A549 (cell line): ENCODE data around the gene UHRF2. TPM values are rescaled to one million over a fixed set of nuclear protein-coding genes. Genes with fewer than 3 reads are reported as not detected.
A peak's percentile ranks its signal among the peaks of the same experiment; 100 is the strongest.

ENCODE experiments used
- ATAC-seq, 2 experiments: fragments of 200-7000 bp in 1 of 2; fragments of >200 bp in 1 of 2; cut with Nextera tagmentation in 1 of 2; cut with Tn5 transposase in 1 of 2; 3 replicates each; pipeline versions ENCODE4 v1.8.0 to v1.9.1; 2018 to 2020; ENCODE audit warnings: mild to moderate bottlenecking in 1 of 2, moderate library complexity in 1 of 2
- CTCF ChIA-PET: fragments of 300-600 bp; sonication (Branson Sonifier 250); formaldehyde crosslinking; extraction: SDS; loops from one replicate; lab custom pipeline; 2021; ENCODE audit warnings: antibody characterized with exemption, inconsistent platforms; lab: Yijun Ruan, JAX
- POLR2A ChIA-PET: fragments of 350-600 bp; formaldehyde crosslinking; extraction: SDS; loops from one replicate; lab custom pipeline; 2021; ENCODE audit warnings: antibody characterized with exemption, inconsistent platforms; lab: Yijun Ruan, JAX
- DNase-seq, 2 experiments: peaks; one replicate each; pipeline versions ENCODE4 v3.0.0 to v3.0.0-alpha.2; 2011 to 2016; ENCODE audit warnings: low read depth in 1 of 2, low spot score in 1 of 2
- FAIRE-seq: peaks from 2 replicates; lab custom pipeline; 2011; peaks lifted over from hg19 to GRCh38; lab: Jason Lieb, UNC
- H3K27ac ChIP-seq, 2 experiments: fragments of >200 bp; sonication (Bioruptor Twin); formaldehyde crosslinking; 3 replicates each; pipeline ENCODE4 v1.5.1; 2016 to 2017
- H3K4me1 ChIP-seq: fragments of >200 bp; sonication (Bioruptor Twin); formaldehyde crosslinking; 3 replicates; pipeline ENCODE4 v1.6.1; 2016
- H3K4me2 ChIP-seq: fragments of >200 bp; sonication (Bioruptor Twin); formaldehyde crosslinking; 3 replicates; pipeline ENCODE4 v1.6.1; 2016
- H3K4me3 ChIP-seq: fragments of >200 bp; sonication (Bioruptor Twin); formaldehyde crosslinking; 3 replicates; pipeline ENCODE4 v1.5.1; 2016
- H3K9me3 ChIP-seq: fragments of >200 bp; sonication (Bioruptor Twin); formaldehyde crosslinking; 3 replicates; pipeline ENCODE4 v1.6.1; 2016
- ATOH8 ChIP-seq: fragments of 250-450 bp; sonication (Bioruptor Pico); IDR thresholded peaks from 2 replicates; pipeline ENCODE4 v1.5.0; 2020; ENCODE audit warnings: low read depth, mild to moderate bottlenecking, moderate library complexity
- CEBPB ChIP-seq, 2 experiments: fragments of >200 bp in 1 of 2; sonication (Bioruptor Twin) in 1 of 2; formaldehyde crosslinking in 1 of 2; IDR thresholded peaks; 2 replicates each; pipeline ENCODE4 v1.6.1; 2012 to 2016
- CHD4 ChIP-seq: fragments of 200-600 bp; sonication (generic); IDR thresholded peaks from 2 replicates; pipeline ENCODE4 v1.6.1; 2016; ENCODE audit warnings: antibody characterized with exemption, mild to moderate bottlenecking, borderline replicate concordance
- EP300 ChIP-seq, 2 experiments: fragments of >200 bp; sonication (Bioruptor Twin); formaldehyde crosslinking; IDR thresholded peaks; 2 replicates in 1 of 2; 3 replicates in 1 of 2; pipeline ENCODE4 v1.6.1; 2016 to 2017
- HEYL ChIP-seq: fragments of 250-450 bp; sonication (Bioruptor Pico); IDR thresholded peaks from 2 replicates; pipeline ENCODE4 v1.8.0; 2021; ENCODE audit warnings: mild to moderate bottlenecking, moderate library complexity
- HMGXB4 ChIP-seq: fragments of 250-450 bp; sonication (Bioruptor Pico); IDR thresholded peaks from 2 replicates; pipeline ENCODE4 v1.5.0; 2021; ENCODE audit warnings: mild to moderate bottlenecking, moderate library complexity, borderline replicate concordance
- KDM1A ChIP-seq: fragments of 200-600 bp; sonication (generic); IDR thresholded peaks from 2 replicates; pipeline ENCODE4 v1.6.1; 2016; ENCODE audit warnings: low read depth, mild to moderate bottlenecking
- MYC ChIP-seq: IDR thresholded peaks from 2 replicates; pipeline ENCODE4 v1.6.1; 2012; ENCODE audit warnings: mild to moderate bottlenecking, inconsistent platforms, low read length, improper control_type of control experiment, borderline replicate concordance
- NFE2L2 ChIP-seq: fragments of 150-350 bp; conservative IDR thresholded peaks from 2 replicates; pipeline ENCODE4 v1.6.1; 2014; ENCODE audit warnings: low read length
- NPAS2 ChIP-seq: fragments of 250-450 bp; sonication (Bioruptor Pico); IDR thresholded peaks from 2 replicates; pipeline ENCODE4 v1.8.0; 2022; ENCODE audit warnings: mild to moderate bottlenecking, moderate library complexity, borderline replicate concordance
- POLR2AphosphoS2 ChIP-seq: conservative IDR thresholded peaks from 2 replicates; pipeline ENCODE4 v1.6.1; 2012; ENCODE audit warnings: low read length, improper control_type of control experiment, inconsistent platforms
- RAD21 ChIP-seq, 2 experiments: fragments of >200 bp in 1 of 2; sonication (Bioruptor Twin) in 1 of 2; formaldehyde crosslinking in 1 of 2; IDR thresholded peaks in 1 of 2; conservative IDR thresholded peaks in 1 of 2; 2 replicates in 1 of 2; 3 replicates in 1 of 2; pipeline ENCODE4 v1.6.1; 2012 to 2018; ENCODE audit warnings: inconsistent platforms in 1 of 2
- RCOR1 ChIP-seq: fragments of 150-350 bp; IDR thresholded peaks from 2 replicates; pipeline ENCODE4 v1.6.1; 2014; ENCODE audit warnings: antibody characterized with exemption, low read length, low read depth
- SMC3 ChIP-seq: fragments of >200 bp; sonication (Bioruptor Twin); formaldehyde crosslinking; IDR thresholded peaks from 3 replicates; pipeline ENCODE4 v1.6.1; 2018; ENCODE audit warnings: inconsistent platforms
- USF2 ChIP-seq: fragments of 450-650 bp; IDR thresholded peaks from 2 replicates; pipeline ENCODE4 v1.6.1; 2014; ENCODE audit warnings: antibody characterized with exemption
- ZC3H11A ChIP-seq: fragments of 450-650 bp; IDR thresholded peaks from 2 replicates; pipeline ENCODE4 v1.6.1; 2014; ENCODE audit warnings: antibody characterized with exemption, mild to moderate bottlenecking
- WGBS: methylation state at CpG from one replicate; pipeline ENCODE4 v1.1.6; 2017; ENCODE audit errors: missing lambda C conversion rate; 5-methylcytosine and 5-hydroxymethylcytosine counted together
- polyA plus RNA-seq, 4 experiments: library from polyadenylated mRNA; depleted of rRNA in 3 of 4; stranded (reverse); fragments of >200 nt; fragmentation: RNase III in 1 of 4; extraction: RNeasy Plus Mini Kit Qiagen cat#74134 plus additional on column Dnase treatment in 1 of 4; gene quantifications; 2 replicates in 3 of 4; 3 replicates in 1 of 4; pipeline ENCODE4 v1.2.3, GENCODE V29; 2011 to 2017

The UHRF2 gene
- polyA plus RNA-seq, 2 of the 4 experiments (the other 2 are of a cell fraction): 28.6 to 74.3 TPM

- DNase-seq (no peak), FAIRE-seq (no peak), ATAC-seq (no peak)
- 60% methylated on average over 8 of the region's 8 CpGs for WGBS
- TF ChIP-seq SMC3: no peak
- TF ChIP-seq CEBPB (IDR thresholded peaks at IDR 0.05): no peak
- TF ChIP-seq RAD21 (conservative IDR thresholded peaks at IDR 0.05 in 1 of 2, IDR thresholded peaks at IDR 0.05 in 1 of 2): no peak
- TF ChIP-seq USF2: peak; percentile 46; the same call in 1 of the 2 replicates
- no peak for TF ChIP-seq HMGXB4 (CRISPR knock-in tag)
- TF ChIP-seq MYC: no peak
- TF ChIP-seq RCOR1: no peak
- TF ChIP-seq KDM1A: no peak
- no peak for TF ChIP-seq HEYL (CRISPR knock-in tag)
- H3K27ac ChIP-seq: no peak overlapping the region
- POLR2A ChIA-PET: no interaction called here
- 0 out of 3 replicates have a peak overlapping the region, but pooled peaks have one; percentile 2 for H3K4me2 ChIP-seq
- CTCF ChIA-PET: interaction anchor here (0.7 kb wide), 1 partner anchor 14 kb away, joined by 3 read pairs; no protein-coding TSS in a partner anchor
- peaks cover 5% of the 10 kb centered on the region for H3K4me1 ChIP-seq
- no peak overlapping the region for H3K4me3 ChIP-seq
- H3K9me3 ChIP-seq: no peaks in the 10 kb centered on the region
Measured at GRCh38 chr9:6408320-6408719, 4.7 kb upstream of the UHRF2 start.

- DNase-seq (no peak), FAIRE-seq (no peak)
- Histone ChIP-seq H3K9me3 (no peaks in the 10 kb centered on the region), H3K27ac (no peak overlapping the region), H3K4me3 (no peak overlapping the region), H3K4me2 (no peak overlapping the region)
- WGBS: 68% methylated on average over 3 of the region's 3 CpGs
- ChIA-PET CTCF (interaction anchor here (1.3 kb wide), 1 partner anchor 158 kb away, joined by 3 read pairs; no protein-coding TSS in a partner anchor), POLR2A (interaction anchor here (0.5 kb wide), 1 partner anchor 14 kb away, joined by 4 read pairs; no protein-coding TSS in a partner anchor)
- TF ChIP-seq CHD4 (no peak), POLR2AphosphoS2 (no peak), NFE2L2 (no peak), NPAS2 (CRISPR knock-in tag) (no peak), ATOH8 (no peak)
- TF ChIP-seq, all 56 proteins: peak for 0
- ATAC-seq: no peak
- H3K4me1 ChIP-seq: peaks cover 8% of the 10 kb centered on the region
Measured at GRCh38 chr9:6409811-6410210, 3.2 kb upstream of the UHRF2 start.

GRCh38 chr9:6410633-6411032, 2.4 kb upstream of the UHRF2 start:
- no peaks in the 10 kb centered on the region for H3K9me3 ChIP-seq
- CTCF ChIA-PET: interaction anchor here (1.3 kb wide), 1 partner anchor 157 kb away, joined by 3 read pairs; no protein-coding TSS in a partner anchor
- no peak for DNase-seq
- no peak overlapping the region for H3K4me3 ChIP-seq
- peaks cover 16% of the 10 kb centered on the region for H3K4me1 ChIP-seq
- FAIRE-seq: no peak
- ATAC-seq: no peak
- WGBS: 78% methylated on average over 4 of the region's 4 CpGs
- H3K4me2 ChIP-seq: no peak overlapping the region
- POLR2A ChIA-PET: no interaction called here
- TF ChIP-seq ZC3H11A: no peak
- no peak for TF ChIP-seq EP300 (IDR thresholded peaks at IDR 0.05)
- no peak overlapping the region for H3K27ac ChIP-seq
